Caco-2 (cell line): ENCODE results near the gene APC2. TPM values are rescaled to one million over a fixed set of nuclear protein-coding genes. Genes with fewer than 3 reads are reported as not detected.
"Not testable (repeated sequence)": the region's sequence is repeated elsewhere in the genome, so short reads cannot be mapped to it uniquely, and the experiment has no call there.

ENCODE experiments used
- BruUV-seq: library from RNA; stranded (reverse); fragments of 400-500 nt; replicated peaks from 2 replicates; lab custom pipeline; 2021; lab: Mats Ljungman, UMichigan
- CTCF ChIA-PET: fragments of 300-600 bp; sonication (Branson Sonifier 250); formaldehyde crosslinking; loops from one replicate; lab custom pipeline; 2022; ENCODE audit warnings: antibody characterized with exemption; lab: Charles Lee
- POLR2A ChIA-PET: fragments of 300-600 bp; sonication (Branson Sonifier 250); formaldehyde crosslinking; loops from one replicate; lab custom pipeline; 2022; ENCODE audit warnings: antibody characterized with exemption; lab: Charles Lee
- DNase-seq, 2 experiments: peaks; one replicate each; pipeline versions ENCODE4 v3.0.0 to v3.0.0-alpha.2; 2020 to 2022
- H3K27me3 ChIP-seq: replicated peaks from 2 replicates; pipeline ENCODE4 v1.6.0; 2011; ENCODE audit warnings: low read length; ENCODE audit not compliant: control insufficient read depth, insufficient read depth
- H3K36me3 ChIP-seq: 2 replicates; pipeline ENCODE4 v1.5.1; 2011; ENCODE audit warnings: low read length; ENCODE audit not compliant: control insufficient read depth, insufficient read depth
- H3K4me1 ChIP-seq: fragments of 250-450 bp; sonication (Bioruptor Pico); 2 replicates; pipeline ENCODE4 v1.5.1; 2020; ENCODE audit warnings: mild to moderate bottlenecking
- H3K4me3 ChIP-seq: 2 replicates; pipeline ENCODE4 v1.5.1; 2011; ENCODE audit warnings: low read depth, mild to moderate bottlenecking, control low read depth, low read length
- H3K9me3 ChIP-seq: fragments of 250-450 bp; sonication (Bioruptor Pico); 2 replicates; pipeline ENCODE4 v1.5.1; 2020; ENCODE audit warnings: mild to moderate bottlenecking, moderate library complexity
- H3K27ac Mint-ChIP-seq: one replicate; pipeline ENCODE4 v1.8.0; 2022; ENCODE audit warnings: mixed read lengths; ENCODE audit not compliant: unreplicated experiment
- H3K27me3 Mint-ChIP-seq: one replicate; pipeline ENCODE4 v1.8.0; 2022; ENCODE audit warnings: mixed read lengths; ENCODE audit not compliant: insufficient read depth, unreplicated experiment
- H3K36me3 Mint-ChIP-seq: one replicate; pipeline ENCODE4 v1.8.0; 2022; ENCODE audit warnings: mild to moderate bottlenecking, mixed read lengths; ENCODE audit not compliant: insufficient read depth, unreplicated experiment
- H3K4me1 Mint-ChIP-seq: one replicate; pipeline ENCODE4 v1.8.0; 2022; ENCODE audit warnings: low read depth, mixed read lengths; ENCODE audit not compliant: unreplicated experiment
- H3K4me3 Mint-ChIP-seq: one replicate; pipeline ENCODE4 v1.8.0; 2022; ENCODE audit warnings: mild to moderate bottlenecking, moderate library complexity, mixed read lengths; ENCODE audit not compliant: unreplicated experiment
- H3K9me3 Mint-ChIP-seq: one replicate; pipeline ENCODE4 v1.8.0; 2022; ENCODE audit warnings: mixed read lengths; ENCODE audit not compliant: unreplicated experiment
- intact Hi-C: fragments of 100-400 bp; cut with micrococcal nuclease; formaldehyde crosslinking; loops from one replicate; pipeline ENCODE4 v1.10.0; 2022; ENCODE audit not compliant: unreplicated experiment
- total RNA-seq: library from RNA; stranded (reverse); gene quantifications from 2 replicates; pipeline ENCODE4 v1.2.3, GENCODE V29; 2022
- TF ChIP-seq, protein P1 (sequence below), 2 experiments: fragments of 200-600 bp in 1 of 2; IDR thresholded peaks; 1 replicate in 1 of 2; 2 replicates in 1 of 2; pipeline versions ENCODE4 v1.5.1 to v1.8.0; 2011 to 2022; ENCODE audit warnings: antibody characterized with exemption in 1 of 2, control low read depth in 1 of 2, inconsistent platforms in 1 of 2, low read depth in 1 of 2, low read length in 1 of 2, mild to moderate bottlenecking in 1 of 2, moderate library complexity in 1 of 2; ENCODE audit not compliant: insufficient read depth in 1 of 2, severe bottlenecking in 1 of 2, unreplicated experiment in 1 of 2

APC2 gene
- total RNA-seq, 1 experiment from 2014 or later: 9.5 TPM

- peaks cover 20% of the 10 kb centered on the region for H3K4me1 Mint-ChIP-seq
- H3K27me3 Mint-ChIP-seq: no peaks in the 10 kb centered on the region
- H3K4me3 ChIP-seq: no peak overlapping the region
- intact Hi-C loops: no loop called here
- peaks cover 2% of the 10 kb centered on the region for H3K36me3 ChIP-seq
- H3K27me3 ChIP-seq: no peaks in the 10 kb centered on the region
- H3K4me1 ChIP-seq: peaks cover 26% of the 10 kb centered on the region
- no peak for DNase-seq
- no TSS peak for BruUV-seq
- TF ChIP-seq, protein P1, sequence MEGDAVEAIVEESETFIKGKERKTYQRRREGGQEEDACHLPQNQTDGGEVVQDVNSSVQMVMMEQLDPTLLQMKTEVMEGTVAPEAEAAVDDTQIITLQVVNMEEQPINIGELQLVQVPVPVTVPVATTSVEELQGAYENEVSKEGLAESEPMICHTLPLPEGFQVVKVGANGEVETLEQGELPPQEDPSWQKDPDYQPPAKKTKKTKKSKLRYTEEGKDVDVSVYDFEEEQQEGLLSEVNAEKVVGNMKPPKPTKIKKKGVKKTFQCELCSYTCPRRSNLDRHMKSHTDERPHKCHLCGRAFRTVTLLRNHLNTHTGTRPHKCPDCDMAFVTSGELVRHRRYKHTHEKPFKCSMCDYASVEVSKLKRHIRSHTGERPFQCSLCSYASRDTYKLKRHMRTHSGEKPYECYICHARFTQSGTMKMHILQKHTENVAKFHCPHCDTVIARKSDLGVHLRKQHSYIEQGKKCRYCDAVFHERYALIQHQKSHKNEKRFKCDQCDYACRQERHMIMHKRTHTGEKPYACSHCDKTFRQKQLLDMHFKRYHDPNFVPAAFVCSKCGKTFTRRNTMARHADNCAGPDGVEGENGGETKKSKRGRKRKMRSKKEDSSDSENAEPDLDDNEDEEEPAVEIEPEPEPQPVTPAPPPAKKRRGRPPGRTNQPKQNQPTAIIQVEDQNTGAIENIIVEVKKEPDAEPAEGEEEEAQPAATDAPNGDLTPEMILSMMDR (IDR thresholded peaks at IDR 0.05; ENCODE audit: insufficient read depth in 1 of 2, low read depth in 1 of 2, low read length in 1 of 2, severe bottlenecking in 1 of 2, unreplicated experiment in 1 of 2): no peak
- CTCF ChIA-PET: no interaction called here
- H3K9me3 Mint-ChIP-seq: no peaks in the 10 kb centered on the region
- H3K4me3 Mint-ChIP-seq: no peak overlapping the region
- POLR2A ChIA-PET: no interaction called here
- H3K36me3 Mint-ChIP-seq: peaks cover 85% of the 10 kb centered on the region
- H3K9me3 ChIP-seq: no peaks in the 10 kb centered on the region
- H3K27ac Mint-ChIP-seq: no peak overlapping the region
Measured at GRCh38 chr19:1418951-1419738, 30.8 kb upstream of the APC2 start.

- intact Hi-C loops, BruUV-seq, H3K27me3 Mint-ChIP-seq, H3K4me3 Mint-ChIP-seq, H3K27ac Mint-ChIP-seq, H3K27me3 ChIP-seq, H3K4me3 ChIP-seq, H3K9me3 ChIP-seq, DNase-seq, CTCF ChIA-PET, H3K36me3 ChIP-seq, H3K9me3 Mint-ChIP-seq, POLR2A ChIA-PET: not testable (repeated sequence)
- peaks cover 30% of the 10 kb centered on the region for H3K4me1 ChIP-seq
- peaks cover 26% of the 10 kb centered on the region for H3K4me1 Mint-ChIP-seq
- H3K36me3 Mint-ChIP-seq: peaks cover 89% of the 10 kb centered on the region
Measured at GRCh38 chr19:1420085-1420484, 29.8 kb upstream of the APC2 start.

GRCh38 chr19:1420590-1420989 is 29.3 kb upstream of the APC2 start:
- BruUV-seq: no TSS peak
- peaks cover 24% of the 10 kb centered on the region for H3K4me1 Mint-ChIP-seq
- DNase-seq: no peak
- intact Hi-C loops: no loop called here
- H3K27me3 Mint-ChIP-seq: no peaks in the 10 kb centered on the region
- no peaks in the 10 kb centered on the region for H3K27me3 ChIP-seq
- no peak overlapping the region for H3K27ac Mint-ChIP-seq
- ChIA-PET CTCF (no interaction called here), POLR2A (no interaction called here)
- H3K36me3 ChIP-seq: peaks cover 2% of the 10 kb centered on the region
- H3K4me3 Mint-ChIP-seq: no peak overlapping the region
- H3K4me3 ChIP-seq: no peak overlapping the region
- H3K9me3 Mint-ChIP-seq: no peaks in the 10 kb centered on the region
- H3K9me3 ChIP-seq: no peaks in the 10 kb centered on the region
- peaks cover 89% of the 10 kb centered on the region for H3K36me3 Mint-ChIP-seq
- TF ChIP-seq, protein P1 (IDR thresholded peaks at IDR 0.05; ENCODE audit: insufficient read depth in 1 of 2, low read depth in 1 of 2, low read length in 1 of 2, severe bottlenecking in 1 of 2, unreplicated experiment in 1 of 2): no peak
- peaks cover 29% of the 10 kb centered on the region for H3K4me1 ChIP-seq
